GM12878 (cell line): Measurements from ENCODE around the gene RYR2. TPM values are rescaled to one million over a fixed set of nuclear protein-coding genes. Genes with fewer than 3 reads are reported as not detected.
A peak's percentile ranks its signal among the peaks of the same experiment; 100 is the strongest.

ENCODE experiments used
- ATAC-seq: fragments of 200-7000 bp; cut with Tn5 transposase; 3 replicates; pipeline ENCODE4 v1.9.1; 2020; ENCODE audit warnings: mild to moderate bottlenecking, moderate library complexity
- BruUV-seq: library from RNA; stranded (reverse); fragments of 400-500 nt; replicated peaks from 2 replicates; lab custom pipeline; 2021; lab: Mats Ljungman, UMichigan
- CTCF ChIA-PET: fragments of 300-600 bp; sonication (Branson Sonifier 250); formaldehyde crosslinking; extraction: SDS; loops from one replicate; lab custom pipeline; 2021; ENCODE audit warnings: inconsistent platforms; lab: Yijun Ruan, JAX
- POLR2A ChIA-PET: fragments of 350-600 bp; formaldehyde crosslinking; extraction: SDS; loops from one replicate; lab custom pipeline; 2021; ENCODE audit warnings: inconsistent platforms; lab: Charles Lee
- RAD21 ChIA-PET: fragments of 300-600 bp; sonication (Branson Sonifier 250); formaldehyde crosslinking; loops from one replicate; lab custom pipeline; 2023; ENCODE audit warnings: antibody characterized with exemption; ENCODE audit not compliant: unreplicated experiment; lab: Charles Lee
- SMC1A ChIA-PET: fragments of 300-600 bp; sonication (Branson Sonifier 250); formaldehyde crosslinking; loops from one replicate; lab custom pipeline; 2023; ENCODE audit not compliant: unreplicated experiment, uncharacterized antibody; lab: Charles Lee
- DNase-seq: peaks from one replicate; pipeline ENCODE4 v3.0.0-alpha.2; 2011; ENCODE audit warnings: low read depth, low spot score
- FAIRE-seq: peaks from 3 replicates; lab custom pipeline; 2011; peaks lifted over from hg19 to GRCh38; lab: Jason Lieb, UNC
- H2AFZ ChIP-seq: 2 replicates; pipeline ENCODE4 v1.6.0; 2011; ENCODE audit warnings: low read depth, low read length, control low read depth; ENCODE audit not compliant: control insufficient read depth
- H3K27ac ChIP-seq: 2 replicates; pipeline ENCODE4 v1.5.1; 2011; ENCODE audit warnings: control low read depth; ENCODE audit not compliant: control insufficient read depth, insufficient read depth
- H3K27me3 ChIP-seq, 2 experiments: replicated peaks in 1 of 2; 2 replicates each; pipeline versions ENCODE4 v1.6.0 to v1.6.1; 2011; ENCODE audit warnings: low read length in 1 of 2; ENCODE audit not compliant: control insufficient read depth in 2 of 2, insufficient read depth in 2 of 2
- H3K36me3 ChIP-seq, 2 experiments: 2 replicates each; pipeline ENCODE4 v1.5.1; 2011; ENCODE audit warnings: low read length in 1 of 2; ENCODE audit not compliant: control insufficient read depth in 2 of 2, insufficient read depth in 2 of 2
- H3K4me1 ChIP-seq: 2 replicates; pipeline ENCODE4 v1.6.1; 2011; ENCODE audit warnings: mild to moderate bottlenecking, low read length, moderate library complexity, mixed read lengths; ENCODE audit not compliant: control insufficient read depth, insufficient read depth
- H3K4me2 ChIP-seq: 2 replicates; pipeline ENCODE4 v1.6.0; 2011; ENCODE audit warnings: control low read depth; ENCODE audit not compliant: control insufficient read depth, insufficient read depth
- H3K4me3 ChIP-seq: fragments of 200-600 bp; sonication (generic); 2 replicates; pipeline ENCODE4 v1.5.1; 2016
- H3K79me2 ChIP-seq: 2 replicates; pipeline ENCODE4 v1.6.0; 2011; ENCODE audit warnings: low read length; ENCODE audit not compliant: control insufficient read depth, insufficient read depth
- H3K9ac ChIP-seq: 2 replicates; pipeline ENCODE4 v1.8.0; 2011; ENCODE audit warnings: low read length, control low read depth, mixed read lengths; ENCODE audit not compliant: control insufficient read depth, insufficient read depth
- H3K9me3 ChIP-seq: replicated peaks from 3 replicates; pipeline ENCODE4 v1.5.1; 2011; ENCODE audit warnings: mild to moderate bottlenecking, low read length; ENCODE audit not compliant: control insufficient read depth, insufficient read depth
- H4K20me1 ChIP-seq: 2 replicates; pipeline ENCODE4 v1.6.0; 2011; ENCODE audit not compliant: control insufficient read depth, insufficient read depth
- ATF2 ChIP-seq: IDR thresholded peaks from 2 replicates; pipeline ENCODE4 v1.6.1; 2012; ENCODE audit warnings: low read length, inconsistent platforms
- BCL3 ChIP-seq: IDR thresholded peaks from 2 replicates; pipeline ENCODE4 v1.6.1; 2011; ENCODE audit warnings: borderline replicate concordance, low read depth, mild to moderate bottlenecking, moderate library complexity, low read length; ENCODE audit not compliant: insufficient read depth, poor library complexity, severe bottlenecking
- BHLHE40 ChIP-seq, 2 experiments: fragments of 450-650 bp in 1 of 2; IDR thresholded peaks; 2 replicates each; pipeline ENCODE4 v1.6.1; 2011 to 2017; ENCODE audit warnings: low read depth in 2 of 2, borderline replicate concordance in 1 of 2, improper control_type of control experiment in 1 of 2, low read length in 1 of 2, mild to moderate bottlenecking in 1 of 2
- CREB1 ChIP-seq: IDR thresholded peaks from 2 replicates; pipeline ENCODE4 v1.6.1; 2012; ENCODE audit warnings: low read depth, mild to moderate bottlenecking, inconsistent platforms
- FOXM1 ChIP-seq: IDR thresholded peaks from 2 replicates; pipeline ENCODE4 v1.6.1; 2012; ENCODE audit warnings: low read depth, mild to moderate bottlenecking, inconsistent platforms, low read length, moderate library complexity
- HDAC2 ChIP-seq: fragments of 200-600 bp; sonication (generic); IDR thresholded peaks from 2 replicates; pipeline ENCODE4 v1.6.1; 2017
- KAT2A ChIP-seq: conservative IDR thresholded peaks from 2 replicates; pipeline ENCODE4 v1.6.1; 2011; ENCODE audit warnings: low read depth, low read length; ENCODE audit not compliant: control insufficient read depth
- KDM1A ChIP-seq: fragments of 200-600 bp; sonication (generic); IDR thresholded peaks from 2 replicates; pipeline ENCODE4 v1.6.1; 2016; ENCODE audit warnings: borderline replicate concordance
- MEF2A ChIP-seq: IDR thresholded peaks from 2 replicates; pipeline ENCODE4 v1.6.1; 2011; ENCODE audit warnings: low read depth, mild to moderate bottlenecking, low read length, moderate library complexity; ENCODE audit not compliant: insufficient read depth
- PAX8 ChIP-seq: fragments of 450-650 bp; IDR thresholded peaks from 2 replicates; pipeline ENCODE4 v1.6.1; 2017; ENCODE audit warnings: mild to moderate bottlenecking, moderate library complexity
- RCOR1 ChIP-seq: conservative IDR thresholded peaks from 2 replicates; pipeline ENCODE4 v1.6.1; 2012; ENCODE audit warnings: low read depth, low read length, improper control_type of control experiment
- SREBF1 ChIP-seq: IDR thresholded peaks from 2 replicates; pipeline ENCODE4 v1.6.1; 2012; ENCODE audit warnings: mild to moderate bottlenecking, low read length
- SRF ChIP-seq, 2 experiments: IDR thresholded peaks; 2 replicates each; pipeline ENCODE4 v1.6.1; 2011; ENCODE audit warnings: low read depth in 2 of 2, low read length in 2 of 2, mild to moderate bottlenecking in 1 of 2, moderate library complexity in 1 of 2
- STAT3 ChIP-seq: IDR thresholded peaks from 2 replicates; pipeline ENCODE4 v1.6.1; 2011; ENCODE audit warnings: low read depth, low read length, improper control_type of control experiment
- ZBED1 ChIP-seq: IDR thresholded peaks from 2 replicates; pipeline ENCODE4 v1.6.1; 2016; ENCODE audit warnings: borderline replicate concordance
- ZNF207 ChIP-seq: fragments of 450-650 bp; IDR thresholded peaks from 2 replicates; pipeline ENCODE4 v1.6.1; 2014; ENCODE audit warnings: antibody characterized with exemption, mild to moderate bottlenecking, borderline replicate concordance
- ZNF622 ChIP-seq: fragments of 450-650 bp; IDR thresholded peaks from 2 replicates; pipeline ENCODE4 v1.6.1; 2017; ENCODE audit warnings: mild to moderate bottlenecking, inconsistent platforms
- WGBS: methylation state at CpG from one replicate; pipeline ENCODE4 v1.1.6; 2016; ENCODE audit warnings: low lambda C conversion rate; ENCODE audit not compliant: insufficient replicate concordance, insufficient coverage; ENCODE audit errors: missing lambda C conversion rate; 5-methylcytosine and 5-hydroxymethylcytosine counted together
- in situ Hi-C: fragments of 300-500 bp; cut with MboI; formaldehyde crosslinking; loops from 9 replicates; pipeline ENCODE4 v1.14.3; 2018; ENCODE audit warnings: mixed read lengths
- intact Hi-C: fragments of 100-400 bp; cut with micrococcal nuclease; formaldehyde crosslinking; loops from one replicate; pipeline ENCODE4 v1.14.2; 2022; ENCODE audit not compliant: unreplicated experiment
- polyA plus RNA-seq, 11 experiments: library from polyadenylated mRNA; depleted of rRNA in 4 of 11; unstranded in 6 of 11; stranded (reverse) in 5 of 11; fragments of >200 nt; fragmentation: Nextera tagmentation in 4 of 11; fragmentation: Illumina TruSeq in 1 of 11; extraction: Ambion mirVana in 4 of 11; extraction: Trizol in 1 of 11; gene quantifications; 1 replicate in 1 of 11; 2 replicates in 10 of 11; pipeline versions ENCODE4 v1.2.1 to v1.2.3, GENCODE V29; 2011 to 2016; ENCODE audit warnings: inconsistent platforms in 2 of 11, missing spikeins in 2 of 11, low read depth in 1 of 11
- total RNA-seq, 4 experiments: library from RNA; depleted of rRNA in 3 of 4; stranded (reverse); fragments of >200 nt in 3 of 4; fragmentation: Illumina TruSeq in 1 of 4; extraction: Trizol in 1 of 4; gene quantifications; 2 replicates each; pipeline versions ENCODE4 v1.2.1 to v1.2.3, GENCODE V29; 2013 to 2021

Gene RYR2
- total and polyA plus RNA-seq, 10 of the 15 experiments (the other 5 are each of a cell fraction or from before 2014, with no cell fraction given): 0.01 to 0.04 TPM; not detected in 8

GRCh38 chr1:237386362-237387143 lies 344.6 kb downstream of the RYR2 start (continued):
- TF ChIP-seq KDM1A (no peak), BCL3 (peak; percentile 20), HDAC2 (no peak), STAT3 (no peak)

GRCh38 chr1:237387144-237387505 lies 345.1 kb downstream of the RYR2 start:
- in situ Hi-C loops: loop anchor here (10.0 kb wide), 2 partner anchors 632 to 1282 kb away; no protein-coding TSS in a partner anchor
- no peak overlapping the region for H3K9ac ChIP-seq
- no peak for FAIRE-seq

More at GRCh38 chr1:237387144-237387505, 345.1 kb downstream of the RYR2 start:
- ChIA-PET RAD21 (interaction anchor here (1.0 to 2.6 kb wide), 6 partner anchors 125 to 777 kb away, joined by 3 to 19 read pairs (median 4); no protein-coding TSS in a partner anchor), POLR2A (no interaction called here), CTCF (interaction anchor here (0.7 to 4.4 kb wide), 17 partner anchors 9 to 781 kb away, joined by 3 to 45 read pairs (median 4); no protein-coding TSS in a partner anchor), SMC1A (interaction anchor here (0.9 to 2.1 kb wide), 8 partner anchors 33 to 783 kb away, joined by 3 to 5 read pairs (median 3); partner anchors contain the start of gene HEATR1)
- Histone ChIP-seq H3K4me3 (no peak overlapping the region), H3K27ac (no peak overlapping the region), H3K4me1 (no peaks in the 10 kb centered on the region), H4K20me1 (no peaks in the 10 kb centered on the region), H3K4me2 (no peak overlapping the region), H3K36me3 (no peaks in the 10 kb centered on the region), H3K27me3 (no peaks in the 10 kb centered on the region), H3K79me2 (no peaks in the 10 kb centered on the region), H3K9me3 (no peaks in the 10 kb centered on the region)
- no peak for DNase-seq
- ATAC-seq: no peak
- BruUV-seq: no TSS peak
- intact Hi-C loops: loop anchor here (2.0 to 5.0 kb wide), 4 partner anchors 175 to 1285 kb away; no protein-coding TSS in a partner anchor
- TF ChIP-seq ATF2 (no peak), SREBF1 (no peak), KAT2A (no peak), ZNF207 (no peak), ZBED1 (no peak), HDAC2 (no peak), ZNF622 (no peak), PAX8 (no peak), FOXM1 (no peak), CREB1 (no peak), MEF2A (no peak), RCOR1 (no peak), BHLHE40 (IDR thresholded peaks at IDR 0.05; ENCODE audit: borderline replicate concordance in 1 of 2, low read depth in 2 of 2, low read length in 1 of 2) (no peak), SRF (IDR thresholded peaks at IDR 0.05; ENCODE audit: low read depth in 2 of 2, low read length in 2 of 2) (no peak)
- TF ChIP-seq, all 136 proteins: peak for 0
- 34% methylated on average over 5 of the region's 5 CpGs for WGBS
- no peak overlapping the region for H2AFZ ChIP-seq
